HepG2 (cell line): ENCODE results near the gene PADI1. TPM values are rescaled to one million over a fixed set of nuclear protein-coding genes. Genes with fewer than 3 reads are reported as not detected.

Experiments
- ATAC-seq: fragments of 200-7000 bp; cut with Tn5 transposase; 3 replicates; pipeline ENCODE4 v1.9.1; 2020; ENCODE audit warnings: mild to moderate bottlenecking, moderate library complexity
- BruUV-seq: library from RNA; stranded (reverse); fragments of 400-500 nt; replicated peaks from 2 replicates; lab custom pipeline; 2021; lab: Mats Ljungman, UMichigan
- CTCF ChIA-PET: fragments of 300-600 bp; formaldehyde crosslinking; extraction: SDS; loops from one replicate; lab custom pipeline; 2021; ENCODE audit warnings: low total read pairs, inconsistent platforms, low intra/inter-chr PET ratio; lab: Yijun Ruan, JAX
- POLR2A ChIA-PET: fragments of 350-600 bp; sonication (Branson Sonifier 250); formaldehyde crosslinking; loops from one replicate; lab custom pipeline; 2020; ENCODE audit warnings: antibody characterized with exemption, inconsistent platforms; lab: Yijun Ruan, JAX
- DNase-seq: peaks from one replicate; pipeline ENCODE4 v3.0.0-alpha.2; 2015; ENCODE audit warnings: low spot score
- FAIRE-seq: peaks from 3 replicates; lab custom pipeline; 2011; peaks lifted over from hg19 to GRCh38; lab: Jason Lieb, UNC
- H2AFZ ChIP-seq: one replicate; pipeline ENCODE4 v1.6.1; 2011; ENCODE audit warnings: low read length, inconsistent platforms
- H3K27ac ChIP-seq: fragments of 300-600 bp; 3 replicates; pipeline ENCODE4 v1.8.0; 2011; ENCODE audit warnings: mixed run types, mild to moderate bottlenecking, mixed read lengths, low read length, inconsistent platforms; ENCODE audit not compliant: insufficient read depth; ENCODE audit errors: extremely low read length
- H3K27me3 ChIP-seq, 2 experiments: fragments of 200-600 bp in 1 of 2; 2 replicates in 1 of 2; 3 replicates in 1 of 2; pipeline versions ENCODE4 v1.6.0 to v1.8.0; 2011; ENCODE audit warnings: low read length in 2 of 2, mild to moderate bottlenecking in 2 of 2, moderate library complexity in 2 of 2, inconsistent platforms in 1 of 2; ENCODE audit not compliant: insufficient read depth in 2 of 2, control insufficient read depth in 1 of 2
- H3K36me3 ChIP-seq, 2 experiments: fragments of 200-600 bp in 1 of 2; replicated peaks in 1 of 2; 2 replicates in 1 of 2; 3 replicates in 1 of 2; pipeline versions ENCODE4 v1.5.1 to v1.8.0; 2011; ENCODE audit warnings: low read length in 2 of 2, inconsistent platforms in 1 of 2; ENCODE audit not compliant: insufficient read depth in 2 of 2, control insufficient read depth in 1 of 2
- H3K4me1 ChIP-seq: 2 replicates; pipeline ENCODE4 v1.5.1; 2012; ENCODE audit warnings: low read length, inconsistent platforms; ENCODE audit not compliant: insufficient read depth
- H3K4me2 ChIP-seq: 2 replicates; pipeline ENCODE4 v1.6.0; 2011; ENCODE audit warnings: low read depth, low read length, inconsistent platforms
- H3K4me3 ChIP-seq, 3 experiments: fragments of 200-600 bp in 1 of 3; sonication (generic), shearing (Covaris generic) in 1 of 3; replicated peaks in 1 of 3; 2 replicates each; pipeline ENCODE4 v1.5.1; 2011 to 2016; ENCODE audit warnings: low read length in 3 of 3, inconsistent platforms in 2 of 3, low read depth in 2 of 3, mild to moderate bottlenecking in 2 of 3, control low read depth in 1 of 3, mixed read lengths in 1 of 3; ENCODE audit not compliant: insufficient read depth in 1 of 3
- H3K79me2 ChIP-seq: one replicate; pipeline ENCODE4 v1.6.1; 2011; ENCODE audit warnings: low read length, inconsistent platforms; ENCODE audit not compliant: insufficient read depth
- H3K9ac ChIP-seq: 2 replicates; pipeline ENCODE4 v1.6.0; 2011; ENCODE audit warnings: mild to moderate bottlenecking, low read depth, low read length, inconsistent platforms; ENCODE audit not compliant: insufficient read depth
- H3K9me3 ChIP-seq: 2 replicates; pipeline ENCODE4 v1.5.1; 2012; ENCODE audit warnings: mild to moderate bottlenecking, low read length
- H4K20me1 ChIP-seq: 2 replicates; pipeline ENCODE4 v1.6.0; 2011; ENCODE audit warnings: inconsistent platforms, mild to moderate bottlenecking, low read length, moderate library complexity; ENCODE audit not compliant: insufficient read depth
- ELF1 ChIP-seq: sonication (generic); formaldehyde crosslinking; IDR thresholded peaks from 2 replicates; pipeline ENCODE4 v1.4.0; 2020; ENCODE audit warnings: missing genetic modification reagents
- NFYB ChIP-seq: sonication (generic); formaldehyde crosslinking; IDR thresholded peaks from 2 replicates; pipeline ENCODE4 v1.4.0; 2020; ENCODE audit warnings: missing genetic modification reagents
- RNF2 ChIP-seq: fragments of 450-650 bp; conservative IDR thresholded peaks from 2 replicates; pipeline ENCODE4 v1.6.1; 2016; ENCODE audit warnings: low read depth
- ZNF280D ChIP-seq: sonication (generic); formaldehyde crosslinking; IDR thresholded peaks from 2 replicates; pipeline ENCODE4 v1.5.1; 2020; ENCODE audit warnings: mild to moderate bottlenecking, missing genetic modification reagents
- WGBS: methylation state at CpG from one replicate; pipeline ENCODE4 v1.1.6; 2017; ENCODE audit warnings: low lambda C conversion rate; 5-methylcytosine and 5-hydroxymethylcytosine counted together
- in situ Hi-C: cut with HindIII; loops from 2 replicates; pipeline ENCODE4 v1.10.0; 2017; ENCODE audit warnings: low pct_unique_long_range_greater_than_20kb; ENCODE audit not compliant: extremely low pct_ligation_motif_present
- intact Hi-C: fragments of 100-400 bp; cut with micrococcal nuclease; formaldehyde crosslinking; loops from one replicate; pipeline ENCODE4 v1.10.0; 2022; ENCODE audit not compliant: unreplicated experiment
- polyA plus RNA-seq, 8 experiments: library from polyadenylated mRNA; depleted of rRNA in 3 of 8; stranded (reverse) in 7 of 8; unstranded in 1 of 8; fragments of >200 nt; fragmentation: Illumina TruSeq in 4 of 8; extraction: Trizol in 4 of 8; gene quantifications; 2 replicates each; pipeline versions ENCODE4 v1.2.1 to v1.2.3, GENCODE V29; 2011 to 2016; ENCODE audit warnings: low read depth in 4 of 8, missing spikeins in 1 of 8, mixed read lengths in 1 of 8; ENCODE audit not compliant: insufficient read depth in 1 of 8
- total RNA-seq, 5 experiments: library from RNA; depleted of rRNA; stranded (reverse); fragments of >200 nt; fragmentation: Illumina TruSeq; extraction: Trizol; gene quantifications; 2 replicates each; pipeline ENCODE4 v1.2.3, GENCODE V29; 2016; ENCODE audit warnings: low read depth in 1 of 5

PADI1 gene
- total and polyA plus RNA-seq, 2 of the 13 experiments (the other 11 are each of a cell fraction or from before 2014, with no cell fraction given): not detected

- no peak for TF ChIP-seq ZNF280D
Measured at GRCh38 chr1:17243274-17243673, 38.3 kb downstream of the PADI1 start (continued).

DNA sequence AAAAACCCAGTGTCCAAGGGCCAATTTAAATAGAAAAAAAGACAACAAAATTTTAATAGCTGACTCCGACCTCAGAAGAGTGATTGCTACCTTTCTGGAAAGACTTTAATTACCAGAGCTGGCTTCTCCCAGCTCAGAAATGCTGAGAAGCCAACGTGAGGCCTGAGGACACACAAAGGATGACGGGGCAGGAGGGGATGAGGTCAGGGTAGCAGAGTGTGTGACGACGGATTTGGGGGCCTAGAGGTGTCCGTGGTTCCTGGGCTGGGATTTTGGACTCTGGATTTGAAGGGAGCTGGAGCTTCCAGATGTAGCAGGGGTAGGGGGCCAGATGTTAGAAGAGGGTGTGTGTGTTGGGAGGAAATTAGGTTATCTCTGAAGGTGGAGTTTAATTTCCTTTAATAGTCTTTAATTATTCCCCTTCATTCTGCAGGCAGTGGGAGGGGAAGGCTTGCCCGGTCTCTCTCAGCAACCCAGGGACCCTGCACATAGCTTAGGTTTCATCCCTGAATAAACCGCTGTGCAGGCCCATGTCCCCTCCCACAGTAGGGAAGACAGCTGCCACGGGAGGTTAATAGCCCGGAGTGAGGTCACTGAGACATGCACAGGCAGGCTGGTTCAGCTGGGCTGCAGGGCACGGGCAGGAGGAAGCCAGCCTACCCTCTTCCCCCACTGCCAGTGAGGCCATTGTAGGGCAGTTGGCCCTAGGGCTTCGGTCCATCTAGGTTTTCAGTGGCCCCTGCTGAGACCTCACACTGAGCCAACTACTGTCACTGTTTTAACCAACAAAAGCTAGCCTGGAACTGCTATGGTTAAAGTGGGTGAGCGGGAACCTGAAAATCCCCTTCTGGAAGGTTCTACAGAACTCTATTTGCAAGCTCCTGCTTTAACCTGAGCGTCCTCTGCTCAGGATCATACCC lies 40.2 kb downstream of the PADI1 start:
- no peak for ATAC-seq
- ChIA-PET CTCF (no interaction called here), POLR2A (no interaction called here)
- TF ChIP-seq NFYB (CRISPR knock-in tag) (no peak), RNF2 (no peak), ELF1 (CRISPR knock-in tag) (no peak)
- Histone ChIP-seq H3K9ac (no peak overlapping the region), H4K20me1 (no peaks in the 10 kb centered on the region), H3K9me3 (no peaks in the 10 kb centered on the region), H3K4me2 (no peak overlapping the region), H3K27ac (no peak overlapping the region), H3K79me2 (no peaks in the 10 kb centered on the region), H3K27me3 (peaks cover 4 to 45% of the 10 kb centered on the region in 2 experiments; a peak in 3 of 5 replicates), H3K36me3 (no peaks in the 10 kb centered on the region), H2AFZ (no peak overlapping the region), H3K4me1 (no peaks in the 10 kb centered on the region), H3K4me3 (no peak overlapping the region)
- no TSS peak for BruUV-seq
- no peak for FAIRE-seq
- WGBS: 13% methylated on average over 8 of the region's 14 CpGs
- intact Hi-C loops (no loop called here), in situ Hi-C loops (loop anchor here (25.0 kb wide), 1 partner anchor 283 kb away; no protein-coding TSS in a partner anchor)
- no peak for DNase-seq
